ENCODE results near the gene PLCG1. TPM values are rescaled to one million over a fixed set of nuclear protein-coding genes. Genes with fewer than 3 reads are reported as not detected.

PLCG1 gene
- polyA plus RNA-seq, 6 donors from 2014 or later = 1.6 to 18.1 (median 8.0) TPM

DNA sequence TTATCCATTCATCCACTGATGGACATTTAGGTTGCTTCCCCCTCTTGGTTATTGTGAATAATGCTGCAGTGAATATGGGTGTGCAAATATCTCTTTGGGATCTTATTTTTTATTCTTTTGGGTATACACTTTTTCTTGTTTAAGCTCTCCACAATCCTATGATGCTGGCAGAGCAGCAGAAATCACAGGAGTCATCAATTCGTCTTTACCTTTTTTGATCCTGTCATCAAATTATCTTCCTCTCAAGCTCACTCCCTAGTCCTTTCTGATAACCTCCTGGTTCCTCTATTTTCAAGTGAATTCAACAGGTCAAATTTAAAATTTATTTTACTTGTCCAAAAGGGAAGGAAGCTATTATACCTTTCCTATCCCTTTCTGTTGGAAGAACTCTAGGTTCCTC is 89.1 kb downstream of the PLCG1 start:
- H3K4me3 Mint-ChIP-seq = peak overlapping the region in 1 of 8 donors; percentile 34
- DNase-seq (no peak), ATAC-seq (ENCODE audit: low read depth in 2 of 2) (no peak)
- H3K27me3 Mint-ChIP-seq = peaks cover 0 to 4% (median 0%) of the 10 kb centered on the region in 3 donors
- peaks cover 8 to 17% (median 12%) of the 10 kb centered on the region in 3 donors for H3K4me1 Mint-ChIP-seq
- no peaks in the 10 kb centered on the region for H3K9me3 Mint-ChIP-seq
- H3K36me3 Mint-ChIP-seq = peaks cover under 1 to 6% of the 10 kb centered on the region in 2 donors
- H3K27ac Mint-ChIP-seq = no peak overlapping the region

Other genes starting within 250 kb of the PLCG1 start
- gene TOP1, start 108.7 kb upstream of the PLCG1 start, polyA plus RNA-seq (ENCODE audit: low read depth in 6 of 6) = 10 to 100 TPM in 5 of 6 donors, 1 to 10 TPM in 1; 6.1 to 17.2 (median 13.6) TPM
- 10 to 100 TPM in 3 of 6 donors, 1 to 10 TPM in 3; 3.8 to 27.8 (median 11.9) TPM for gene ZHX3, start 180.2 kb downstream of the PLCG1 start, polyA plus RNA-seq (ENCODE audit: low read depth in 6 of 6)
- gene LPIN3, start 203.3 kb downstream of the PLCG1 start, polyA plus RNA-seq (ENCODE audit: low read depth in 6 of 6) = not detected
- gene EMILIN3, start 229.3 kb downstream of the PLCG1 start, polyA plus RNA-seq (ENCODE audit: low read depth in 6 of 6) = not detected

Measured in naive B cell (primary cell).